Measurements from ENCODE around the gene RCC2.

GRCh38 chr1:17423781-17424245 lies 15.7 kb downstream of the RCC2 start:
- TF ChIP-seq YY1 (IDR thresholded peaks at IDR 0.05; ENCODE audit: low read depth): no peak
- no peak for TF ChIP-seq EGR1 (IDR thresholded peaks at IDR 0.05)
- TF ChIP-seq, protein P1, sequence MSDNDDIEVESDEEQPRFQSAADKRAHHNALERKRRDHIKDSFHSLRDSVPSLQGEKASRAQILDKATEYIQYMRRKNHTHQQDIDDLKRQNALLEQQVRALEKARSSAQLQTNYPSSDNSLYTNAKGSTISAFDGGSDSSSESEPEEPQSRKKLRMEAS (IDR thresholded peaks at IDR 0.05): no peak
- no peak for TF ChIP-seq FOXM1 (IDR thresholded peaks at IDR 0.05; ENCODE audit: borderline replicate concordance, low read depth)
- no peak for TF ChIP-seq EP300 (IDR thresholded peaks at IDR 0.05; ENCODE audit: borderline replicate concordance)
- TF ChIP-seq TEAD4 (IDR thresholded peaks at IDR 0.05): no peak
- TF ChIP-seq TAF1 (IDR thresholded peaks at IDR 0.05; ENCODE audit: low read depth): no peak
- TF ChIP-seq CREB1 (IDR thresholded peaks at IDR 0.05; ENCODE audit: low read depth): no peak

Data from Ishikawa (cell line).